ENCODE measurements around the gene ATXN1. TPM values are rescaled to one million over a fixed set of nuclear protein-coding genes. Genes with fewer than 3 reads are reported as not detected.

Gene ATXN1
- total RNA-seq, 1 donor, result 48.5 TPM

- no peaks in the 10 kb centered on the region for H3K9me3 ChIP-seq (ENCODE audit: low read depth, low read length)
- no peaks in the 10 kb centered on the region for H3K36me3 ChIP-seq (ENCODE audit: insufficient read depth, low read length)
- H3K27me3 ChIP-seq (ENCODE audit: insufficient read depth, low read length), result no peaks in the 10 kb centered on the region
- H3K4me1 ChIP-seq (ENCODE audit: insufficient read depth, low read length), result peaks cover 28% of the 10 kb centered on the region
- H3K79me2 ChIP-seq (ENCODE audit: insufficient read depth, low read length), result no peaks in the 10 kb centered on the region
- H3K4me3 ChIP-seq (ENCODE audit: insufficient read depth, low read length), result no peak overlapping the region
- no peak overlapping the region for H2AFZ ChIP-seq (ENCODE audit: low read length)
- no peak overlapping the region for H3K4me2 ChIP-seq (ENCODE audit: insufficient read depth, low read length)
- peaks cover 6% of the 10 kb centered on the region for H4K20me1 ChIP-seq (ENCODE audit: insufficient read depth, low read length)
- DNase-seq (ENCODE audit: insufficient read length, low spot score, missing footprints), result no peak
- H3K27ac ChIP-seq (ENCODE audit: low read depth, low read length), result no peak overlapping the region
- no peak for TF ChIP-seq CTCF (IDR thresholded peaks at IDR 0.05; ENCODE audit: extremely low read depth, low read depth, low read length)
These were observed 447.0 kb downstream of the ATXN1 start for GRCh38 chr6:16314296-16314695.

GRCh38 chr6:16313732-16314131, 447.5 kb downstream of the ATXN1 start:
- Histone ChIP-seq H3K4me1 (ENCODE audit: insufficient read depth, low read length) (peaks cover 23% of the 10 kb centered on the region), H3K4me2 (ENCODE audit: insufficient read depth, low read length) (no peak overlapping the region), H3K36me3 (ENCODE audit: insufficient read depth, low read length) (no peaks in the 10 kb centered on the region), H3K4me3 (ENCODE audit: insufficient read depth, low read length) (no peak overlapping the region), H4K20me1 (ENCODE audit: insufficient read depth, low read length) (peaks cover 6% of the 10 kb centered on the region), H3K27ac (ENCODE audit: low read depth, low read length) (no peak overlapping the region), H3K27me3 (ENCODE audit: insufficient read depth, low read length) (no peaks in the 10 kb centered on the region), H3K79me2 (ENCODE audit: insufficient read depth, low read length) (no peaks in the 10 kb centered on the region), H2AFZ (ENCODE audit: low read length) (no peak overlapping the region), H3K9me3 (ENCODE audit: low read depth, low read length) (no peaks in the 10 kb centered on the region)
- no peak for DNase-seq (ENCODE audit: insufficient read length, low spot score, missing footprints)
- no peak for TF ChIP-seq CTCF (IDR thresholded peaks at IDR 0.05; ENCODE audit: extremely low read depth, low read depth, low read length)

GRCh38 chr6:16311763-16312162, 449.5 kb downstream of the ATXN1 start:
- TF ChIP-seq CTCF (IDR thresholded peaks at IDR 0.05; ENCODE audit: extremely low read depth, low read depth, low read length), result no peak
- H4K20me1 ChIP-seq (ENCODE audit: insufficient read depth, low read length), result peaks cover 6% of the 10 kb centered on the region
- H3K36me3 ChIP-seq (ENCODE audit: insufficient read depth, low read length), result no peaks in the 10 kb centered on the region
- no peak overlapping the region for H3K4me2 ChIP-seq (ENCODE audit: insufficient read depth, low read length)
- H3K4me3 ChIP-seq (ENCODE audit: insufficient read depth, low read length), result no peak overlapping the region
- no peak overlapping the region for H2AFZ ChIP-seq (ENCODE audit: low read length)
- H3K4me1 ChIP-seq (ENCODE audit: insufficient read depth, low read length), result peaks cover 3% of the 10 kb centered on the region
- H3K27me3 ChIP-seq (ENCODE audit: insufficient read depth, low read length), result no peaks in the 10 kb centered on the region
- no peak overlapping the region for H3K27ac ChIP-seq (ENCODE audit: low read depth, low read length)
- DNase-seq (ENCODE audit: insufficient read length, low spot score, missing footprints), result no peak
- no peaks in the 10 kb centered on the region for H3K9me3 ChIP-seq (ENCODE audit: low read depth, low read length)
- no peaks in the 10 kb centered on the region for H3K79me2 ChIP-seq (ENCODE audit: insufficient read depth, low read length)

GRCh38 chr6:16306334-16306733, 454.9 kb downstream of the ATXN1 start:
- Histone ChIP-seq H2AFZ (ENCODE audit: low read length) (no peak overlapping the region), H3K79me2 (ENCODE audit: insufficient read depth, low read length) (no peaks in the 10 kb centered on the region), H3K4me3 (ENCODE audit: insufficient read depth, low read length) (no peak overlapping the region), H3K36me3 (ENCODE audit: insufficient read depth, low read length) (no peaks in the 10 kb centered on the region), H3K4me1 (ENCODE audit: insufficient read depth, low read length) (no peaks in the 10 kb centered on the region), H3K27ac (ENCODE audit: low read depth, low read length) (no peak overlapping the region), H3K4me2 (ENCODE audit: insufficient read depth, low read length) (no peak overlapping the region), H4K20me1 (ENCODE audit: insufficient read depth, low read length) (no peaks in the 10 kb centered on the region), H3K9me3 (ENCODE audit: low read depth, low read length) (no peaks in the 10 kb centered on the region), H3K27me3 (ENCODE audit: insufficient read depth, low read length) (no peaks in the 10 kb centered on the region)
- DNase-seq (ENCODE audit: insufficient read length, low spot score, missing footprints), result no peak
- no peak for TF ChIP-seq CTCF (IDR thresholded peaks at IDR 0.05; ENCODE audit: extremely low read depth, low read depth, low read length)
